ENCODE measurements around the gene RFWD3. TPM values are rescaled to one million over a fixed set of nuclear protein-coding genes. Genes with fewer than 3 reads are reported as not detected.

RFWD3 gene
- total RNA-seq, 1 experiment from 2014 or later, result 138 TPM

DNA sequence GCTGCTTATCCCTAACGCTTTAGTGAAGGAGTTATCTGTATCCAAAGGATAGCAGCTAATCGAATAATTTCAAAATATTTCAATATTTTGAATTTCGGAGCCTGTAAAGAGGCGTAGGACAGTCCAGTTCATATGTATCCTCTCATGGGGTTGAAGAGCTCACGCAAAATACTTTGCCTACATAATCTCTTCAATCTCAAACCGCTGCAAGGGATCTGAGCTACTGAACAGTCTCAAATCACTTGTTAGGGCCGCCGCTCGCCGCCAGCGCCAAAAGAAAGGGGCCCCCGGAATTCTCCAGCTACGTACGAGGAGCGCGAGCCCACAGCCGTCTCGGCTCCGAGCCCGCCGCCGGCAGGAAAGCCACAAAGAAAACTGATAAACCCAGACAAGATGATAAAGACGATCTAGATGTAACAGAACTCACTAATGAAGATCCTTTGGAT lies 601 bp upstream of the RFWD3 start:
- peaks cover 32% of the 10 kb centered on the region for H3K36me3 ChIP-seq (ENCODE audit: insufficient read depth, low read length, poor library complexity, severe bottlenecking)
- POLR2A ChIA-PET (ENCODE audit: low non-redundant PET), result interaction anchor here (0.6 to 0.7 kb wide), 3 partner anchors 42 to 215 kb away, joined by 3 to 6 read pairs (median 4); no protein-coding TSS in a partner anchor
- peak overlapping the region; percentile 92 for H3K27ac ChIP-seq (ENCODE audit: low read depth, low read length, poor library complexity, severe bottlenecking)
- DNase-seq (ENCODE audit: low spot score), result peak; percentile 51
- BruUV-seq (replicated peaks), result TSS peak; percentile 90
- peaks cover 9% of the 10 kb centered on the region for H3K4me1 ChIP-seq (ENCODE audit: insufficient read depth, low read length, poor library complexity, severe bottlenecking)
- H3K27me3 ChIP-seq (replicated peaks; ENCODE audit: insufficient read depth, low read depth, low read length, poor library complexity), result no peaks in the 10 kb centered on the region
- CTCF ChIA-PET, result interaction anchor here (0.6 kb wide), 1 partner anchor 43 kb away, joined by 9 read pairs; no protein-coding TSS in a partner anchor
- intact Hi-C loops (cut with micrococcal nuclease; ENCODE audit: unreplicated experiment), result no loop called here
- H3K4me3 ChIP-seq (ENCODE audit: low read depth, low read length, poor library complexity, severe bottlenecking), result peak overlapping the region; percentile 84
- H3K9me3 ChIP-seq (ENCODE audit: low read depth, low read length, poor library complexity, severe bottlenecking), result no peaks in the 10 kb centered on the region
- TF ChIP-seq EZH2 (IDR thresholded peaks at IDR 0.05; ENCODE audit: borderline replicate concordance, low read depth, low read length, poor library complexity, severe bottlenecking), result no peak
- TF ChIP-seq, protein P1, sequence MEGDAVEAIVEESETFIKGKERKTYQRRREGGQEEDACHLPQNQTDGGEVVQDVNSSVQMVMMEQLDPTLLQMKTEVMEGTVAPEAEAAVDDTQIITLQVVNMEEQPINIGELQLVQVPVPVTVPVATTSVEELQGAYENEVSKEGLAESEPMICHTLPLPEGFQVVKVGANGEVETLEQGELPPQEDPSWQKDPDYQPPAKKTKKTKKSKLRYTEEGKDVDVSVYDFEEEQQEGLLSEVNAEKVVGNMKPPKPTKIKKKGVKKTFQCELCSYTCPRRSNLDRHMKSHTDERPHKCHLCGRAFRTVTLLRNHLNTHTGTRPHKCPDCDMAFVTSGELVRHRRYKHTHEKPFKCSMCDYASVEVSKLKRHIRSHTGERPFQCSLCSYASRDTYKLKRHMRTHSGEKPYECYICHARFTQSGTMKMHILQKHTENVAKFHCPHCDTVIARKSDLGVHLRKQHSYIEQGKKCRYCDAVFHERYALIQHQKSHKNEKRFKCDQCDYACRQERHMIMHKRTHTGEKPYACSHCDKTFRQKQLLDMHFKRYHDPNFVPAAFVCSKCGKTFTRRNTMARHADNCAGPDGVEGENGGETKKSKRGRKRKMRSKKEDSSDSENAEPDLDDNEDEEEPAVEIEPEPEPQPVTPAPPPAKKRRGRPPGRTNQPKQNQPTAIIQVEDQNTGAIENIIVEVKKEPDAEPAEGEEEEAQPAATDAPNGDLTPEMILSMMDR (conservative IDR thresholded peaks at IDR 0.05; ENCODE audit: low read depth, low read length), result no peak

GRCh38 chr16:74666010-74666421 lies 661 bp downstream of the RFWD3 start:
- peaks cover 9% of the 10 kb centered on the region for H3K4me1 ChIP-seq (ENCODE audit: insufficient read depth, low read length, poor library complexity, severe bottlenecking)
- intact Hi-C loops (cut with micrococcal nuclease; ENCODE audit: unreplicated experiment), result no loop called here
- peak overlapping the region; percentile 84 for H3K4me3 ChIP-seq (ENCODE audit: low read depth, low read length, poor library complexity, severe bottlenecking)
- no peak for DNase-seq (ENCODE audit: low spot score)
- no peaks in the 10 kb centered on the region for H3K27me3 ChIP-seq (replicated peaks; ENCODE audit: insufficient read depth, low read depth, low read length, poor library complexity)
- H3K9me3 ChIP-seq (ENCODE audit: low read depth, low read length, poor library complexity, severe bottlenecking), result no peaks in the 10 kb centered on the region
- CTCF ChIA-PET, result no interaction called here
- POLR2A ChIA-PET (ENCODE audit: low non-redundant PET), result no interaction called here
- TF ChIP-seq, protein P1 (conservative IDR thresholded peaks at IDR 0.05; ENCODE audit: low read depth, low read length), result no peak
- no peak for TF ChIP-seq EZH2 (IDR thresholded peaks at IDR 0.05; ENCODE audit: borderline replicate concordance, low read depth, low read length, poor library complexity, severe bottlenecking)
- BruUV-seq (replicated peaks), result no TSS peak
- peaks cover 44% of the 10 kb centered on the region for H3K36me3 ChIP-seq (ENCODE audit: insufficient read depth, low read length, poor library complexity, severe bottlenecking)
- peak overlapping the region; percentile 92 for H3K27ac ChIP-seq (ENCODE audit: low read depth, low read length, poor library complexity, severe bottlenecking)

GRCh38 chr16:74661064-74661463 lies 5.6 kb downstream of the RFWD3 start:
- CTCF ChIA-PET, result no interaction called here
- no TSS peak for BruUV-seq (replicated peaks)
- Histone ChIP-seq H3K4me3 (ENCODE audit: low read depth, low read length, poor library complexity, severe bottlenecking) (no peak overlapping the region), H3K27ac (ENCODE audit: low read depth, low read length, poor library complexity, severe bottlenecking) (no peak overlapping the region), H3K4me1 (ENCODE audit: insufficient read depth, low read length, poor library complexity, severe bottlenecking) (peaks cover 12% of the 10 kb centered on the region), H3K36me3 (ENCODE audit: insufficient read depth, low read length, poor library complexity, severe bottlenecking) (peaks cover 94% of the 10 kb centered on the region), H3K9me3 (ENCODE audit: low read depth, low read length, poor library complexity, severe bottlenecking) (no peaks in the 10 kb centered on the region), H3K27me3 (replicated peaks; ENCODE audit: insufficient read depth, low read depth, low read length, poor library complexity) (no peaks in the 10 kb centered on the region)
- intact Hi-C loops (cut with micrococcal nuclease; ENCODE audit: unreplicated experiment), result no loop called here
- TF ChIP-seq, protein P1 (conservative IDR thresholded peaks at IDR 0.05; ENCODE audit: low read depth, low read length), result no peak
- TF ChIP-seq EZH2 (IDR thresholded peaks at IDR 0.05; ENCODE audit: borderline replicate concordance, low read depth, low read length, poor library complexity, severe bottlenecking), result no peak
- POLR2A ChIA-PET (ENCODE audit: low non-redundant PET), result no interaction called here
- DNase-seq (ENCODE audit: low spot score), result no peak

Data from A673 (cell line).